UCSD-AML1 (cell line): ENCODE data around the gene FCRL1.

Source experiments
- DNase-seq: peaks from one replicate; lab custom pipeline; 2025; ENCODE audit not compliant: unreplicated experiment; lab: John Stamatoyannopoulos, UW

The FCRL1 gene

GRCh38 chr1:157803851-157804250 is 16.1 kb downstream of the FCRL1 start:
- DNase-seq = no peak

GRCh38 chr1:157799996-157800395 is 19.9 kb downstream of the FCRL1 start:
- DNase-seq = no peak

- DNase-seq = no peak
Observed at GRCh38 chr1:157798211-157798610, 21.7 kb downstream of the FCRL1 start.

DNA sequence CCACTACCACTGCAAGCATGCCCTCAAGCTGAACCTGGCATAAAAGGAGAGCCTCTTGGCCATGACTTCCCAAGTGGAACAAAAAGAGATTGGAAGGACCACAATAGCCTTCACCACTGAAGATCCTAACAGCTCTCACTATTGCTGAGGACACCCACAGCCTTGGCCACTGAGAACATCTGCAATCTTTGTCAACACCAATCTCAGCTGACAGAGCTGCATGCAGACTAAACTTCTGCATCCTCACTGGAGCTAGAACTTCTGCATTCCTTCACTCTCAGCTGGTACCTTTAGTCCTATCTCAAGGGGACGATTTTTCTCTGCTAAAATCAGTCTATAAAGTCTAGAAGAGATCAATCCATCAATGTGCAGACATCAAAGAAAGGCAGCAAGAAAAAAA is 34.7 kb downstream of the FCRL1 start:
- DNase-seq = no peak

DNA sequence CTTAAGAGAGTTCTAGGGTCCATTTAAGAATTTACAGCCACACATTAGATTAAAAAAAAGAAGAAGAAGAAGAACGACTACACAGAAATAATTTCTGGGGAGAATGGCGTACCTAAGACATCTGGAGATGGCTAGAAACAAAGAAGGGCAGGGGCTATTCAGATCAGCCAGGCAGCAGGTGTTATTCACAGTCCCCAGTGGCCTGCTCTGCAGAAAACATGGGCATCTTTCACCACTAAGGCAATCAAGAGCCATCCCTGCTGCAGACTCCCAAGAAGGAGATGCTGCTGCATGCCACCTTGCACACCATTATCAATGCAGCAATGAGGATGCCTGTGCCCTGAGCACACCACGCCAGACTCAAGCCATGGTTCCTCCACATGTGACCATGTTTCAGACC is 35.1 kb downstream of the FCRL1 start:
- DNase-seq = no peak

DNA sequence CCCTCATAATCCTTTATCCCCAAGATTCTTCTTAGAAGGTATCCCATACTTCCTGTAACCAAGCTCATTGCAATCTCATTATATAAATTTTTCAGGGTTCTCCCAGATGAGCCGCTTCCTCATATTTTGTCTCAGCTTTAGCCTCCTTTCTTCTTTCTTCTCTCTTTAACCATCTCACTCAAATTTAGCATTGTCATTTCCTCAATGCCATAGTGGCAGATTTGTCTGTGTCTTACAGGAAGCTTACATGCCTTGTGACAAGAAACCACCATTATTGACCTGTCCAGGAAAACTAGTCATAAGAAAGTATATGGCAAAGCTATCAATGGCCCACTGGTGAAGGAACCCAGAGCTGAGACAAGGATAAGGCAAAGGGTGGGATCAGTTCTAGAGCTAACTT is 37.0 kb downstream of the FCRL1 start:
- no peak for DNase-seq

DNA sequence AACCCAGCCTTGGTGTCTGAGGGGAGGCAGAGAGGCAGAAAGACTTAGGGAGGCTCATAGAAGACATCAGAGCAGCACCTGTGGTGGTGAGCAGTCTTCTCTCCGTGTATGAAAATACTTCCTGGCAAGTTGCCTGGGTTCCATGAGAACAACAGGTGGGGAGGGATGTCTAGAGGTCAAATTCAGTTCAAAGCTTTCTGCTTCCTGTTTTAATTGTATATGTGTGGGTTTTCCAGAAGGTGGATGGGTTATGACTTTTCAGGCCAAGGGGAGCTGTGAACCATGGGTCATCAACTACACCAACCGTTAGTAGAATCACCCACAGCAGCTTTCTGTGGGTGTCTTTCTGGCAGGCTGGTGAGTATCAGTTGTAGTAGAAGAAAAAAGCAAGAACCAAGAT is 38.9 kb downstream of the FCRL1 start:
- no peak for DNase-seq

- DNase-seq = no peak
Observed at GRCh38 chr1:157776971-157777391, 42.9 kb downstream of the FCRL1 start, which contains the start of gene FCRL2. TSS of gene FCRL2 (minus strand) at chr1:157777132. CDS start at chr1:157777073, 59 bp downstream.

- DNase-seq = no peak
Observed at GRCh38 chr1:157775101-157775870, 44.6 kb downstream of the FCRL1 start.

GRCh38 chr1:157774412-157774811 is 45.5 kb downstream of the FCRL1 start:
- DNase-seq = no peak

- no peak for DNase-seq
Observed at GRCh38 chr1:157773493-157774350, 46.2 kb downstream of the FCRL1 start.

DNA sequence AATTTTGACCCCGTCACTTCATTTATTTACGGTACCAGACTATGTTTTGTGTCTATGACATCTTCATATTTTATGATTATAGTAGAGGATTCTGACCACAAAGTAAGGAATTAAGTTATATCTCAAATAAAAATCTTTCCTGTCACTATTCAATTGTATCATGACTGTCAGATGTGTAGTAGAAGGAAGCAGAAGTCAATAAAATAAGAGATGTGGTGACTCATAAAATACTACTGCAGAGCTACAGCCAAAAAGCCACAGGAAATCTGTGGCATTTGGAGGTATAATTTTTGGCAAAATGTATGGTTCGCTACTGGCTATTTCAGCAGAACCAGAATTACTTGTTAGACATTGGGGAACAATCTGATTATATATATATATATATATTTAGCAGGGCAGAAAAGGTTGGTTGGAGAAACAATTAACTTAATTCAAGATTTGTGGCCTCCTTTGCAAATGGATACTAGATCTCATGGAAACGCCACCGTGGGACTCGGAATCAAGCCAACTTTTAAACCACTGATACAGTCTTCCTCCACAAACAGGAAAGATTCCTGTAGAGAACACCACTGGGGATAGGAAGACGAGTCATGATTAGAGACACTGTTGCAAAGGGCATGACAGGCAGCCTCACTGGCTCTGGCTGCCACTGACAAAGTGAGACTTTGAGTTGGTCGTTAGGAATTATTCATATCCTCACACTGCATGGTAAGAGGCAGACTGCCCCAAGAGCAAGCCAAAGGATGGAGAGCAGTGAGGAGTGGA is 48.1 kb downstream of the FCRL1 start:
- no peak for DNase-seq

DNA sequence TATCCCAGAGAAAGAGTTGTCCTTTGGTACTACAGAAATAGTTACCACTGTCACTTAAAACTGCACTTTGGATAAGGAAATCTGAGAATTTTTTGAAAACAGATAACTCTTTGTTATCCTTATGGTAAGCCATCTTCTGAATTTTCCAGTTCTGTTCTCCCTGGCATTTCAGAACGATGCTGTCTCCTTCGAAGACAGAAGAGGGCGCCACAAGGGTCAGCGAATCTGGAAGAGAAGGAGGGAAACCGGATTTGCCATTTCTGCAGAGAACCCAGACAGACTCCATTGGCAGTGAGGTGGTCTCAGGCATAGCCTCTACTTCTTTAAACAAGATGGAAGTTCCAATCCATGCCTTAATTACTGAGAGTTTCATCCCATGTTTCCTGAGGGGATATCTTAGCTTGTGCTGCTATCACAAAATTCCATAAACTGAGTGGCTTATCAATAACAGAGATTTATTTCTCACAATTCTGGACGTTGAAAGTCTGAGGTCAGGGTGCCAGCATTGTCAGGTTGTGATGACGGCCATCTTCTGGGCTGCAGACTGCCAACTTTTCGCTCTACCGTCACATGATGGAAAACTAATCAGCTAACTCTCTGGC is 49.4 kb downstream of the FCRL1 start:
- no peak for DNase-seq

- DNase-seq = no peak
Observed at GRCh38 chr1:157766792-157767191, 53.1 kb downstream of the FCRL1 start.

DNA sequence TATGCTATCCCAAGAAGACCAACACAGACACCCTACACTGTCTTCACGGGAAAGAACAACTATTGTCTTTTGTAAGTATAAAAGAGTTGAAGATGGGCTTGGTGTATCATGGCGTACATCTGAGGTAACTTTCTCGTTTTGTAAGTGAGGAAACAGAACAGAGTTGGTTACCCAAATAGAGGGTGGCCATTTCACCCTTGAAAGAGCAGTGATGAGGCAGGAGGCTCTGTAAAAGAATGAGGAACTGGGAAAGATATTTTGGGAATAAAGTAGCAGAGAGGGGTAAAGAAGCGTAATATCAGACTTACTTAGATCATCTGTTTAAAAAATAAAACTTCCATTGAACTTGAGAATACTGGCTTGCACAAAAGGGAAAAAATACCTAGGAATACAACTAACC is 61.9 kb downstream of the FCRL1 start:
- no peak for DNase-seq

DNA sequence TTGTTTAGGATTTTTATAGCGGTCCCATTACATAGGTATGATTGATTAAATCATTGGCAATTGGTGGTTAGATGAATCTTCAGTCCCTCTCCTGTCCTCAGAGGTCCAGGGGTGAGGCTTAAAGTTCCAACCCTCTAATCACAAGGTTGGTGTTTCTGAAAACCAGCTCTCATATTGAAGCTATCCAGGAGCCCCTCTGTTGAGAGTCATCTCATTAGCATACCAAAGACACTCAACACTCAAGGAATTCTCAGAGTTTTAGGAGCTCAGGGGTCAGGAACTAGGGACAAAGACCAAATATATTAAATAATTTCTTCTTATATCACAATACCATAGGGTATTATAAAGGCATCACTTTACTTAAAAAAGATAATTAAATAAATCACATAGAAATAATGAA is 66.3 kb downstream of the FCRL1 start:
- DNase-seq = no peak

- DNase-seq = no peak
Observed at GRCh38 chr1:157751283-157751682, 68.6 kb downstream of the FCRL1 start.

DNA sequence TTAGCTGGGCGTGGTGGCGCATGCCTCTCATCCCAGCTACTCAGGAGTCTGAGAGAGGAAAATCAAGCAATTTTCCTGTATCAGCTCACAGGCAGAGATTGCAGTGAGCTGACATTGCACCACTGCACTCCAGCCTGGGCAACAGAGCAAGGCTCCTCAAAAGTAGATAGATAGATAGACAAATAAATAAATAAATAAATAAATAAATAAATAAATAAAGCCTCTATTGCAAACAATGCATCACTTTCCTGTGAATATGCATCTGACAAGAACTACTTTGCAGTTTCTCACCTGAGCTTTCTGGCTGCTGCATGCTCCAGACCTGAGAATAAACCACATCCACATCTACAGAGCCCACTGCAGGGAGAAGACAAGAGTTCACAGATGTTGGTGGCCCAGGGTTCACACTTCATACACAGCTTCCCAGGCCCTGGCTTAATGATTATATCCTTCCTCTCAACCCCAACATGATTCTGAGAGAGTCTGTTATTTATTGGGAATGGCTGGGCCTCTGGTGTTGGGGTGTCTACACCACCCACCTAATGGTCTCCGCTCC is 71.6 kb downstream of the FCRL1 start:
- no peak for DNase-seq
